ENCODE measurements around the gene ZFP82.

Gene ZFP82

GRCh38 chr19:36420961-36421748 lies 2.7 kb upstream of the ZFP82 start:
- TF ChIP-seq ZBTB7A (IDR thresholded peaks at IDR 0.05; ENCODE audit: low read depth): no peak
- no peak for TF ChIP-seq EGR1 (IDR thresholded peaks at IDR 0.05)
- no peak for TF ChIP-seq TEAD4 (IDR thresholded peaks at IDR 0.05)
- TF ChIP-seq EP300 (IDR thresholded peaks at IDR 0.05; ENCODE audit: borderline replicate concordance): no peak
- TF ChIP-seq TCF12 (IDR thresholded peaks at IDR 0.05; ENCODE audit: low read depth): no peak
- TF ChIP-seq, protein P1, sequence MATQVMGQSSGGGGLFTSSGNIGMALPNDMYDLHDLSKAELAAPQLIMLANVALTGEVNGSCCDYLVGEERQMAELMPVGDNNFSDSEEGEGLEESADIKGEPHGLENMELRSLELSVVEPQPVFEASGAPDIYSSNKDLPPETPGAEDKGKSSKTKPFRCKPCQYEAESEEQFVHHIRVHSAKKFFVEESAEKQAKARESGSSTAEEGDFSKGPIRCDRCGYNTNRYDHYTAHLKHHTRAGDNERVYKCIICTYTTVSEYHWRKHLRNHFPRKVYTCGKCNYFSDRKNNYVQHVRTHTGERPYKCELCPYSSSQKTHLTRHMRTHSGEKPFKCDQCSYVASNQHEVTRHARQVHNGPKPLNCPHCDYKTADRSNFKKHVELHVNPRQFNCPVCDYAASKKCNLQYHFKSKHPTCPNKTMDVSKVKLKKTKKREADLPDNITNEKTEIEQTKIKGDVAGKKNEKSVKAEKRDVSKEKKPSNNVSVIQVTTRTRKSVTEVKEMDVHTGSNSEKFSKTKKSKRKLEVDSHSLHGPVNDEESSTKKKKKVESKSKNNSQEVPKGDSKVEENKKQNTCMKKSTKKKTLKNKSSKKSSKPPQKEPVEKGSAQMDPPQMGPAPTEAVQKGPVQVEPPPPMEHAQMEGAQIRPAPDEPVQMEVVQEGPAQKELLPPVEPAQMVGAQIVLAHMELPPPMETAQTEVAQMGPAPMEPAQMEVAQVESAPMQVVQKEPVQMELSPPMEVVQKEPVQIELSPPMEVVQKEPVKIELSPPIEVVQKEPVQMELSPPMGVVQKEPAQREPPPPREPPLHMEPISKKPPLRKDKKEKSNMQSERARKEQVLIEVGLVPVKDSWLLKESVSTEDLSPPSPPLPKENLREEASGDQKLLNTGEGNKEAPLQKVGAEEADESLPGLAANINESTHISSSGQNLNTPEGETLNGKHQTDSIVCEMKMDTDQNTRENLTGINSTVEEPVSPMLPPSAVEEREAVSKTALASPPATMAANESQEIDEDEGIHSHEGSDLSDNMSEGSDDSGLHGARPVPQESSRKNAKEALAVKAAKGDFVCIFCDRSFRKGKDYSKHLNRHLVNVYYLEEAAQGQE (IDR thresholded peaks at IDR 0.05; ENCODE audit: low read depth): no peak
- TF ChIP-seq, protein P2, sequence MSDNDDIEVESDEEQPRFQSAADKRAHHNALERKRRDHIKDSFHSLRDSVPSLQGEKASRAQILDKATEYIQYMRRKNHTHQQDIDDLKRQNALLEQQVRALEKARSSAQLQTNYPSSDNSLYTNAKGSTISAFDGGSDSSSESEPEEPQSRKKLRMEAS (IDR thresholded peaks at IDR 0.05): no peak
- TF ChIP-seq NFIC (IDR thresholded peaks at IDR 0.05): no peak
- TF ChIP-seq CEBPB (IDR thresholded peaks at IDR 0.05): no peak
- TF ChIP-seq RAD21 (IDR thresholded peaks at IDR 0.05; ENCODE audit: low read depth): no peak
- TF ChIP-seq TAF1 (IDR thresholded peaks at IDR 0.05; ENCODE audit: low read depth): no peak
- TF ChIP-seq USF1 (IDR thresholded peaks at IDR 0.05): no peak
- TF ChIP-seq YY1 (IDR thresholded peaks at IDR 0.05; ENCODE audit: low read depth): no peak

DNA sequence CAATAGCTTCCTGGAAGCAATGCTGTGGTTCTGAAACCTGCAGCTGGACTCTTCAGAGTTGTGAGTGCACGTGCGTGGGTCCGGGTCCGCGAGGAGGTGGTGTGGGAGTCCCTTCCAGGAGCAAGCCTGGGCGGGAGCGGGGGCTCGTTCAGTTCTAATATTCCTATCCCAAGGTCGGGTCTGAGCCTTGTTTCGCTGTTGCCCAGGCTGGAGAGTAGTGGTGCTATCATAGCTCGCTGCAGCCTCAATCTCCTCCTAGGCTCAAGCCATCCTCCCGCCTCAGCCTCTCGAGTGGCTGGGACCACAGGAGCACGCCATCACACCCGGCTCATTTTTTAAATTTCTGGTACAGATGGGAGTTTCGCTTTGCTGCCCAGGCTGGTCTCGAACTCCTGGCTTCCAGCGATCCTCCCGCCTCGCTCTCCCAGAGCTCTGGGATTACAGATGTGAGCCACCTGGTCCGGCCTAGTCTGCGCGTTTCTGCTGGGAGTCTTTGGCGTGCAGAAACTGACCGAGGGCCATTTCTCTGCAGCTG lies 625 bp downstream of the ZFP82 start:
- TF ChIP-seq CEBPB (IDR thresholded peaks at IDR 0.05) (no peak), TCF12 (IDR thresholded peaks at IDR 0.05; ENCODE audit: low read depth) (no peak), TAF1 (IDR thresholded peaks at IDR 0.05; ENCODE audit: low read depth) (no peak), EGR1 (IDR thresholded peaks at IDR 0.05) (no peak), ZBTB7A (IDR thresholded peaks at IDR 0.05; ENCODE audit: low read depth) (no peak), TEAD4 (IDR thresholded peaks at IDR 0.05) (no peak), EP300 (IDR thresholded peaks at IDR 0.05; ENCODE audit: borderline replicate concordance) (no peak), RAD21 (IDR thresholded peaks at IDR 0.05; ENCODE audit: low read depth) (no peak), NFIC (IDR thresholded peaks at IDR 0.05) (no peak), YY1 (IDR thresholded peaks at IDR 0.05; ENCODE audit: low read depth) (no peak), FOXM1 (IDR thresholded peaks at IDR 0.05; ENCODE audit: borderline replicate concordance, low read depth) (no peak), CREB1 (IDR thresholded peaks at IDR 0.05; ENCODE audit: low read depth) (no peak), USF1 (IDR thresholded peaks at IDR 0.05) (no peak)
- TF ChIP-seq, protein P1 (IDR thresholded peaks at IDR 0.05; ENCODE audit: low read depth): no peak
- TF ChIP-seq, protein P2 (IDR thresholded peaks at IDR 0.05): no peak

- TF ChIP-seq NFIC (IDR thresholded peaks at IDR 0.05) (no peak), EGR1 (IDR thresholded peaks at IDR 0.05) (no peak), FOXM1 (IDR thresholded peaks at IDR 0.05; ENCODE audit: borderline replicate concordance, low read depth) (no peak), CREB1 (IDR thresholded peaks at IDR 0.05; ENCODE audit: low read depth) (no peak), RAD21 (IDR thresholded peaks at IDR 0.05; ENCODE audit: low read depth) (no peak), ZBTB7A (IDR thresholded peaks at IDR 0.05; ENCODE audit: low read depth) (no peak), EP300 (IDR thresholded peaks at IDR 0.05; ENCODE audit: borderline replicate concordance) (no peak), TEAD4 (IDR thresholded peaks at IDR 0.05) (no peak)
- TF ChIP-seq, protein P1 (IDR thresholded peaks at IDR 0.05; ENCODE audit: low read depth): no peak
Observed at GRCh38 chr19:36409841-36410240, 8.6 kb downstream of the ZFP82 start.

DNA sequence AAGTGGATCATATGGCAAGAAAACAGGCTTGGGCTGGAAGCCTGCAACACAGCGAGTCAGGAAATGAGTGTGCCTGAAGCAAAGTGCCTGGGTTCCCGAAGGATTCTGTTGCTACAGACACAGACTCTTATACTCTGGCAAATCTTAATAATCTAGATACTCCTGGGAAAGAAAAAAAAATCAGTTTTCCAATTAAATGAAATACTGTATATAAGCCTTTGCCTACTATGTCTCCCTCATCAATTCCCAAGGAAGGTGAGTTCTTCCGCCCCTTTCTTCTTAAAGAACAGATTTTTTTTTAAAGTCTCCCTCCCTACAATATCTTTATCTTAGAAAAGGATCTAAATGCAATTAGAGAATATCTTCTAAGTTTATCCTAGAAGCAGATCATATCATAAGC lies 10.3 kb downstream of the ZFP82 start:
- no peak for TF ChIP-seq FOXM1 (IDR thresholded peaks at IDR 0.05; ENCODE audit: borderline replicate concordance, low read depth)
- TF ChIP-seq, protein P2 (IDR thresholded peaks at IDR 0.05): no peak
- TF ChIP-seq EP300 (IDR thresholded peaks at IDR 0.05; ENCODE audit: borderline replicate concordance): no peak
- TF ChIP-seq EGR1 (IDR thresholded peaks at IDR 0.05): no peak
- TF ChIP-seq YY1 (IDR thresholded peaks at IDR 0.05; ENCODE audit: low read depth): no peak
- TF ChIP-seq CEBPB (IDR thresholded peaks at IDR 0.05): no peak
- no peak for TF ChIP-seq RAD21 (IDR thresholded peaks at IDR 0.05; ENCODE audit: low read depth)
- no peak for TF ChIP-seq CREB1 (IDR thresholded peaks at IDR 0.05; ENCODE audit: low read depth)
- no peak for TF ChIP-seq NFIC (IDR thresholded peaks at IDR 0.05)
